Stimulated activated CD8-positive, alpha-beta memory T cell treated with anti-CD3 and anti-CD28 coated beads, Interleukin-4, amount 100 ng/mL, for 48 hours (primary cell): ENCODE measurements around the gene S100P.
"Not testable (repeated sequence)": the region's sequence is repeated elsewhere in the genome, so short reads cannot be mapped to it uniquely, and the experiment has no call there.

Source experiments
- DNase-seq: peaks from one replicate; pipeline ENCODE4 v3.0.0-alpha.2; 2020

The S100P gene

GRCh38 chr4:6699903-6700302, 6.2 kb downstream of the S100P start:
- no peak for DNase-seq

GRCh38 chr4:6701371-6701770, 7.7 kb downstream of the S100P start:
- DNase-seq, result peak; percentile 76

GRCh38 chr4:6702761-6703160, 9.1 kb downstream of the S100P start:
- DNase-seq, result no peak

- no peak for DNase-seq
Measured at GRCh38 chr4:6703786-6704185, 10.1 kb downstream of the S100P start.

GRCh38 chr4:6705646-6706045, 12.0 kb downstream of the S100P start:
- no peak for DNase-seq

- DNase-seq, result no peak
Measured at GRCh38 chr4:6706173-6706572, 12.5 kb downstream of the S100P start.

GRCh38 chr4:6709230-6710114, 15.8 kb downstream of the S100P start, which contains the start of gene MRFAP1L1:
TSS of gene MRFAP1L1 (minus strand) at chr4:6709865. CDS start at chr4:6709629, 236 bp downstream.
- DNase-seq, result peak; percentile 97

GRCh38 chr4:6710282-6710681, 16.6 kb downstream of the S100P start:
- DNase-seq, result no peak

GRCh38 chr4:6710996-6711395, 17.3 kb downstream of the S100P start:
- DNase-seq, result no peak

GRCh38 chr4:6714954-6715353, 21.3 kb downstream of the S100P start:
- DNase-seq, result no peak

- no peak for DNase-seq
Measured at GRCh38 chr4:6715704-6716017, 22.0 kb downstream of the S100P start.

GRCh38 chr4:6716018-6716911, 22.6 kb downstream of the S100P start, which contains the start of gene BLOC1S4:
TSS of gene BLOC1S4 (plus strand) at chr4:6716174. CDS start at chr4:6716210, 36 bp downstream.
- DNase-seq, result peak; percentile 90

GRCh38 chr4:6716958-6717655, 23.4 kb downstream of the S100P start:
- no peak for DNase-seq

- no peak for DNase-seq
Measured at GRCh38 chr4:6718932-6719610, 25.4 kb downstream of the S100P start.

- DNase-seq, result no peak
Measured at GRCh38 chr4:6719611-6720179, 26.0 kb downstream of the S100P start.

- DNase-seq, result peak; percentile 95
Measured at GRCh38 chr4:6720202-6720699, 26.6 kb downstream of the S100P start.

GRCh38 chr4:6721121-6721520, 27.4 kb downstream of the S100P start:
- no peak for DNase-seq

GRCh38 chr4:6722891-6723290, 29.2 kb downstream of the S100P start:
- DNase-seq, result no peak

- no peak for DNase-seq
Measured at GRCh38 chr4:6723851-6724250, 30.2 kb downstream of the S100P start.

- no peak for DNase-seq
Measured at GRCh38 chr4:6724421-6725111, 30.9 kb downstream of the S100P start.

GRCh38 chr4:6725427-6725961, 31.8 kb downstream of the S100P start:
- DNase-seq, result not testable (repeated sequence)
